HG02852 (cell line): ENCODE data around the gene TAF11L11.
"Not testable (repeated sequence)": the region's sequence is repeated elsewhere in the genome, so short reads cannot be mapped to it uniquely, and the experiment has no call there.

Source experiments
- ATAC-seq: cut with Tn5 transposase; IDR thresholded peaks from one replicate; pipeline ENCODE4 v1.9.1; 2021; ENCODE audit warnings: mild to moderate bottlenecking, moderate library complexity; ENCODE audit not compliant: unreplicated experiment

TAF11L11 gene

GRCh38 chr5:17603880-17604279 lies at the start of gene TAF11L11:
Gene TAF11L11, plus strand, starts transcription at chr5:17604183.
- not testable (repeated sequence) for ATAC-seq

- ATAC-seq, result not testable (repeated sequence)
These were observed 18.3 kb upstream of the TAF11L11 start, which contains the start of gene TAF11L7 for GRCh38 chr5:17585658-17586057. Gene TAF11L7, minus strand, starts transcription at chr5:17585758.

GRCh38 chr5:17590860-17591259 lies 13.1 kb upstream of the TAF11L11 start, which contains the start of gene TAF11L8:
Gene TAF11L8, minus strand, starts transcription at chr5:17590960.
- ATAC-seq, result not testable (repeated sequence)

GRCh38 chr5:17594255-17594654 lies 9.7 kb upstream of the TAF11L11 start, which contains the start of gene TAF11L9:
Gene TAF11L9, minus strand, starts transcription at chr5:17594394.
- not testable (repeated sequence) for ATAC-seq

GRCh38 chr5:17597728-17598127 lies 6.3 kb upstream of the TAF11L11 start, which contains the start of gene TAF11L10:
Gene TAF11L10, minus strand, starts transcription at chr5:17597828.
- ATAC-seq, result not testable (repeated sequence)

- ATAC-seq, result no peak
These were observed 968 bp downstream of the TAF11L11 start for GRCh38 chr5:17604951-17605350.

GRCh38 chr5:17607461-17607860 lies 3.5 kb downstream of the TAF11L11 start:
- ATAC-seq, result not testable (repeated sequence)

GRCh38 chr5:17610092-17610491 lies 6.1 kb downstream of the TAF11L11 start, which contains the start of gene TAF11L12:
Gene TAF11L12, plus strand, starts transcription at chr5:17610392.
- not testable (repeated sequence) for ATAC-seq

- no peak for ATAC-seq
These were observed 11.1 kb downstream of the TAF11L11 start for GRCh38 chr5:17614872-17615605.

- ATAC-seq, result no peak
These were observed 15.4 kb downstream of the TAF11L11 start for GRCh38 chr5:17619354-17619753.

- no peak for ATAC-seq
These were observed 16.6 kb downstream of the TAF11L11 start for GRCh38 chr5:17620627-17621026.

GRCh38 chr5:17625686-17626085 lies 21.7 kb downstream of the TAF11L11 start:
- no peak for ATAC-seq

GRCh38 chr5:17631788-17632187 lies 27.8 kb downstream of the TAF11L11 start, which contains the start of gene TAF11L13:
Gene TAF11L13, plus strand, starts transcription at chr5:17632088.
- ATAC-seq, result not testable (repeated sequence)

- ATAC-seq, result no peak
These were observed 30.2 kb downstream of the TAF11L11 start, which contains the start of gene TAF11L14 for GRCh38 chr5:17634160-17634559. Gene TAF11L14, plus strand, starts transcription at chr5:17634460.

- ATAC-seq, result not testable (repeated sequence)
These were observed 45.2 kb downstream of the TAF11L11 start for GRCh38 chr5:17649232-17649631.

- ATAC-seq, result not testable (repeated sequence)
These were observed 51.3 kb downstream of the TAF11L11 start for GRCh38 chr5:17655201-17655759.
